HG03439 (cell line): ENCODE results near the gene RNF25.

ENCODE experiments used
- ATAC-seq: cut with Tn5 transposase; IDR thresholded peaks from one replicate; pipeline ENCODE4 v1.9.1; 2021; ENCODE audit warnings: mild to moderate bottlenecking, moderate library complexity; ENCODE audit not compliant: unreplicated experiment

Gene RNF25

GRCh38 chr2:218627939-218628338, 43.9 kb downstream of the RNF25 start:
- no peak for ATAC-seq

GRCh38 chr2:218626369-218626768, 45.4 kb downstream of the RNF25 start:
- no peak for ATAC-seq

- no peak for ATAC-seq
Measured at GRCh38 chr2:218623366-218623705, 48.5 kb downstream of the RNF25 start.

GRCh38 chr2:218622606-218623365, 49.0 kb downstream of the RNF25 start:
- no peak for ATAC-seq

DNA sequence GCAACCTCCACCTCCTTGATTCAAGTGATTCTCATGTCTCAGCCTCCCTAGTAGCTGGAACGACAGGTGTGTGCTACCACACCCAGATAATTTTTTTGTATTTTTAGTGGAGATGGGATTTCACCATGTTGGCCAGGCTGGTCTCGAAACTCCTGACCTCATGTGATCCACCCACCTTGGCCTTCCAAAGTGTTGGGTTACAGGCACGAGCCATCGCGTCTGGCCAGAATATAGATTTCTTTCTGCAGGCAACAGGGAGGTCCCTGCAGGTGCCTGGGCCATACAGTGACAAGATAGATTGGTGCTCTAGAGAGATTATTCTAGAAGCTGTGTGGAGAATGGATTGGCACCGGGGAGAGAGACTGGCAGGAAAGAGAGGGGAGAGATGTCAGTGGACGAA, 50.8 kb downstream of the RNF25 start:
- ATAC-seq, result no peak

DNA sequence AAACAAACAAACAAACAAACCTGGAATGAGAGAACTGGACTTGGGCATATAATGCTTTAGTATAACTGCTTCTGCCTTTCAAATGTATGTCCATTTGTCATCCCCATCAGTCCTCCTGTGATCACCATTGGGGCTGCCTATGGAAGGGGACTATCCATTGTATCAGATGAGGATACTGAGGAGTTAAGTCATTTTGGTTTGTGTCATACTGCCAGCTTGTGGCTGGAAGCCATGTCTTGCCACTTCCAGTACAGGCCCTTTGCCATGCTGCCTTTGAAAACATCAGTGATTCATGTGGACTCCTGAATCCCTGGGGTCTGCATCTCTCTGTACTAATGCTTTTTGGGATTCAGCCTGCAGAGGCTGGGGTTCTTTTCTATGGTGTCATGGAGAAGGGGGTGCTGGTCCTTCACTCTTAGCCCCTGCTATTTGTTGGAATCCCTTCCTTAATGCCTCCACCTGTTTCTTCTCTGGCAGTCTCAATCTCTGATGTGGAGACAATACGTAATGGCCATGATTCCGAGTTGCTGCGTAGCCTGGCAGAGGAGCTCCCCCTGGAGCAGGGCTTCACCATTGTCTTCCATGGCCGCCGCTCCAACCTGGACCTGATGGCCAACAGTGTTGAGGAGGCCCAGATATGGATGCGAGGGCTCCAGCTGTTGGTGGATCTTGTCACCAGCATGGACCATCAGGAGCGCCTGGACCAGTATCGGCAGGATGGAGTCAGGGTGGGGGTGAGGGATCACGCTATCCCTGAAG, 53.5 kb downstream of the RNF25 start:
- ATAC-seq, result no peak

DNA sequence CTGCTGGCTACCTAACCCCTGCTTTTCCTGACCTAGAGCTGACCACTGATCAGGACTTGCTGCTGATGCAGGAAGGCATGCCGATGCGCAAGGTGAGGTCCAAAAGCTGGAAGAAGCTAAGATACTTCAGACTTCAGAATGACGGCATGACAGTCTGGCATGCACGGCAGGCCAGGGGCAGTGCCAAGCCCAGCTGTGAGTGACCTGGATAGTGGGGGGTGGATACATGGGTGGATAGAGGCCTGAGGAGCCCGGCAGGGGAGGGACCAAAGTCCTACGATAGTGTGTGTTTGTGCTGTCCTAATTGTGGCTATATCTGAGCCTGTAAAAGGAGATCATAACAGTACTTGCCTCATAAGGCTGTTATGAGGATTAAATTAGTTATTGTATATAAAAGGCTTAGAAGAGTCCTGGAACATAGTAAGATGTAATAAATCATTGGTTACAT, 55.9 kb downstream of the RNF25 start:
- no peak for ATAC-seq
